Activated CD4-positive, alpha-beta T cell treated with anti-CD3 and anti-CD28 coated beads for 4 hours (primary cell): ENCODE data around the gene ATP2B2.
A peak's percentile ranks its signal among the peaks of the same experiment; 100 is the strongest.

ENCODE experiments used
- DNase-seq, 2 donors: peaks; one replicate each; pipeline ENCODE4 v3.0.0-alpha.2; 2020

The ATP2B2 gene

GRCh38 chr3:10357095-10357494 lies 148.3 kb downstream of the ATP2B2 start:
- DNase-seq = no peak

DNA sequence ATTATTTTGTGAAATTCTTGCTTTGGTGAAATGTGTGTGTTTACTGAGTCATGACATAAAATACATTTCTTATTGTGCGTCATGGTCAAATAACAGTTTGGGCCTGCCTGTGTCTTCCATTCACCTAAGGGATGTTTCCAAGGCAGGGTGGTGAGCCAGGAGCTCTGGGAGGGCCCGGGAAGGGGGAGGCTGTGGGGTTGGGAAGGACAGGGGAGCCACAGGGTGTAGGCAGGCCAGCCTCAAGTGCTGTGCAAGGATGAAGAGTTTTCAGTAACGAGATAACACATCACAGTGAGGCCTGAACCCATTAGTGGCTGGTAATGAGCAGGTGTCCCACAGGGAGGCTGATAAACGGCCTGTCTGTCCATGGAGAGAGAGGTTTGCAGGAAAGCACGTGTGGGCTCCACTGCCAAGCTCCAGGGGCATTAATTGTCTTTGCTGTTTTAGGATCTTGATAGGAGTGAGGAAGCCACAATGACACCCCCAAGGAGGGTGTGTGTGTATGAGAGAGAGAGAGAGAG lies 148.9 kb downstream of the ATP2B2 start:
- no peak for DNase-seq

GRCh38 chr3:10354361-10355015 lies 150.9 kb downstream of the ATP2B2 start:
- no peak for DNase-seq

DNA sequence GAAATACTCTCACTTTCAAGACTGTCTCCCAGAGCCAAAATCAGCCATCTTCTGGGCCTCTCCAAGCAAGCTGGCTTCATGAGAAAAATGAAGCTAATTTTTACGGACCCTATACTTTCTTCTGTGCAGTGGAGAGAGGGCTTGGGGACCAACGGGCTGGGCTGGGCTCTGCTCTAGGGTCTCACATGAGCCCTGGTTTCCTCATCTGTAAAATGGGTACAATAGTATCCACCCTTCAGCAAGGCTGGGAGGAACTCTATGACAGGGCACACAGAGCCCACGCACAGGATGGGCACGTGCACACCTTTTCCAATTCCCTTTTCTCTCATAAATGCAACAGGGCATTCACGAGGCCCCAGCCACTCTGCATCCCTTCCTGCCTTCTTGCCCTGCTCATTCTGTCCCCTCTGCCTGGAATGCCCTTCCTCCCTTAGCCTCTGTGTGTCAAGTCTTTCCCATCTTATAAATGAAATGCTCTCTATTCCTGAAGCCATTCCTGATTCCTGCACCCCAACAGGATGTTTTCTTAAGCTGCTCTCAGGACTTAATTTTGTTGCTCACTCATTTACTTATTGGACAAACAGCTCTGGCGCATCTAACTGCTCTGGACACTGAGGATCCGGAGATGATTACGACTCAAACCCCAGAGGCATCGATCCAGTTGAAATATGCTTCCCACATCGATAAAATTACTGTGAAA lies 151.6 kb downstream of the ATP2B2 start:
- DNase-seq = no peak

DNA sequence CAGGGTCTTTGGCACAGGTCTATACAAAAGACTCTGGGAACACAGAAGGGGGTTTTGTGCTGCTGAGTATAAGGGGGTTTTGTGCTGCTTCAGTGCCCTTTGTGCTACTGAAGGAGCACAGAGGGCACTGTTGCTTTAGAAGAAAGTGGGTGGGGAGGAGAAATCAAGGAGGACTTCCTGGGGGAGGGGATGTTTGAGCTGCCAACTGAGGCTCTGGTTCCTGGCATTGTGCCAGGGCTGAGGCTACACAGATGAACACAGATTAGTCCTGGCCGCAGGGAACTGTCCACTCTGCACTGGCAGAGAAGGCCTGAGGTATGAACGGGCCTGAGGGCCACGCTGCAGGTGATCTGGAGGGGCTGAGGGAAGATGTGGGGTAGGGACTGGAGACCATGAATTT lies 152.2 kb downstream of the ATP2B2 start:
- DNase-seq = no peak

DNA sequence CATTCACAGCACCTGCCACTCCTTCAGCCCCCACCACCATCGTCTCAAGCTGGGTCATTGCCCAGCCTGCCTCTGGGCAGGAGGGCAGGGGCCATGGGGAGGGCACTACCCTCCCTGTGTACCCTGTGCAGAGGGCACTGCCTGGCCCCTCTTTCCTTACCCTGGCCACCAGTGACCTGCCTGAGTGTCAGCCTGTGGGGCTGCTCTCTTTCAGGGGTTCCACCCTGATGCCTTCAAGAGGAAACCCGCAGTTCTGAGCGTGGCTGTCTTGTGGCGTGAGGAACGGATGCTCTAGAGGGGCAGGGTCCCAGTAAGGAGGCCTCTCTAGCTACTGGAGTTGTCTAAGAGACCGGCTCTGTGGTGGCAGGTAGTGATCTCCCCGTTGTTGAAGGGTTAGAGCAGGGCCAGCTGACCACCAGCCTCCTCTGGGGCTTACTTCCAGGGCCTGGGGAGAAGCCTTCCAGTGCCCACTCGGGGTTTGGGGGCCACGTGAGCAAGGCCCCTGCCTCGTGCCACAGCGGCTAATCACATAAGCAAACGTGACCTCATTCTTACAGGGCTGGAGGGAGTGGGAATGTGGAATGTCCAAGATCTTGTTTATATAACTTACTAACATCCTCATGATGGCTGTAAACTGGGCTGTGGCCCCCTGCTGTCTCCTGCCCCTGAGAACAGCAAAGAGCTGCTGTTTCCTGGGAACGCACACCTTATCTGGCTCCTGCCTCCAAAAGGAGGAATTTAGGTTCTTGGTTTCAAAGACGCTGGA lies 153.1 kb downstream of the ATP2B2 start:
- no peak for DNase-seq

DNA sequence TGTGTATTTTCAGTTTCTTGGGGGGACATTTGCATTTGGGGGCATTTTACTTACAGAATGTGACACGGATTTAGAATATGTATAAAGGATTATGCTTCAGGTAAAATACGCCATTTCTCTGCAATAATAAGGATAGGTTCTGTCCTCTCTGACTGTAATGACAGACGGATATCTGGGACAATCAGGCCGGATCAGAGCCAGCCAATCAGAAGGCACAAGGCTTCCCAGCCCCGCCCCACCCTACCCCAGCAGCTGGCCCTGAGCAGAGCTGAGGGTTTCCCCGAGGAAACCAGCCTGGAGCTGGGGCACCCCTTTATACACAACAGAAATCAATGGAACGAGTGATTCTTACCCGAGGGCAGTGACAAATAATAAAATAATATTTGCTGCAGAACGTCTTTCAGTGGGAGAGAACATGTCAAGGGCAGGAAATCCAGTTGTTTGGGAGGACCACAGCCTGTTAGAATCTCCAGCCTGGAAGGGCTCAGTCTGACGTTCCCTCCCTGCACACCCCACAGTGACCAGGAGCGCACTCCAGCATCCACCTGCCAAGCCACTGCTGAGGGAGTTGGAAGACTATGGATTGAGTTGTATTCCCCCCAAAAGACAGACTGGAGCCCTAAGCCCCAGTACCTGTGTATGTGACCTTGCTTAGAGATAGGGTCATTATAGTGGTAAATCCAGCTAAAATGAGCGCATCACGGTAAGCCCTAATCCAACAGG lies 154.2 kb downstream of the ATP2B2 start:
- DNase-seq = no peak

GRCh38 chr3:10350324-10350985 lies 154.9 kb downstream of the ATP2B2 start:
- no peak for DNase-seq

GRCh38 chr3:10349801-10350200 lies 155.6 kb downstream of the ATP2B2 start:
- no peak for DNase-seq

DNA sequence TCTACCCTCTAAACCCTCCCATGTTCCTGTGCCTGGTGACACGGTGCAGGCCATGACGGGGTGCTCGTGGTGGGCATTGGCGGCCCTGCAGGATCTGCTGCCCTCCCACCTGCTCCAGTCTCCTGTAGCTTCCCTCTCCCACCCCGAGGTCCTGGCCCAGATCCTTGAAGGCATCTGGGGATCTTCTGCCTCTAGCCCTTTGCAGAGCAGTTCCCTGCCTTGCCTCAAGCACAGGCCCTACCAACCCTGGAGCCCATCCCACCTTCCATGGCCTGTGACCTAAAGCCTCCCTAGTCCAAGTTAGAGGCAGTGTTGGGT lies 157.0 kb downstream of the ATP2B2 start:
- DNase-seq = no peak

DNA sequence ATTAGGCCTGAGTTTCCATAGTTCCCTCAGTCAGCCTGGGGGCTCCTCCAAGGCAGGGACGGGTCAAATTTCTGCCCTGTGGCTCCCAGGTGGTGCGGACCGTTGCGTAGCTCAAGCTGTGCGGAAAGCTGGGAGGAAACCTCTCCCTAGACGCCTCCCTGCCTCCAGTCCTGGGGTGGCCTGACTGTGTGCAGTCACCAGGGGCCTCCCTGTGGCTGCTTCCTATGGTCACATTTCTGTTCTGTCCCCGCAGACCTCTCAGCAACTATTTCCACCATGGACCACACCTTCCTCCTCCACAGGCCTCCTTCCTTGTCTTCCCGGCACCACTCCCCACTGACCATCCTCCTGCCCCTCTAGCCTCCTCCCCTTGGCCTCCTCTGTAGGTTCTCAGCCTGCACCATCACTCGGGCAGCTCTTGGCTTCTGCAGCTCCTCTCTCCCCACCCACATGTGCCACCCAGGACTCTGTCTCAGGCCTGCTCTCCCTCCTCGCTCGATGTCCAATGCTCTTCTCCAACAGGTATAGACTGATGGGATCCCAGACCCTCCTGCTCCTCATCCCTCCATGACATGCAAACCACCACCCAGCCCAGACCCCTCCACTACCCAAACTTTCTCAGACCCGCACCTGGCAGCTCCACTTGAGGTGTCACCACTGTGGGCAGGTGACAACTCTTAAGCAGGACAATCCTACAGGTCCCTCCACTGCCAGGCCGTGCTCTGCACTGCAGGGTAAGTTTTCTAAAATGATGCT lies 157.6 kb downstream of the ATP2B2 start:
- DNase-seq = no peak

GRCh38 chr3:10345911-10346310 lies 159.5 kb downstream of the ATP2B2 start:
- no peak for DNase-seq

DNA sequence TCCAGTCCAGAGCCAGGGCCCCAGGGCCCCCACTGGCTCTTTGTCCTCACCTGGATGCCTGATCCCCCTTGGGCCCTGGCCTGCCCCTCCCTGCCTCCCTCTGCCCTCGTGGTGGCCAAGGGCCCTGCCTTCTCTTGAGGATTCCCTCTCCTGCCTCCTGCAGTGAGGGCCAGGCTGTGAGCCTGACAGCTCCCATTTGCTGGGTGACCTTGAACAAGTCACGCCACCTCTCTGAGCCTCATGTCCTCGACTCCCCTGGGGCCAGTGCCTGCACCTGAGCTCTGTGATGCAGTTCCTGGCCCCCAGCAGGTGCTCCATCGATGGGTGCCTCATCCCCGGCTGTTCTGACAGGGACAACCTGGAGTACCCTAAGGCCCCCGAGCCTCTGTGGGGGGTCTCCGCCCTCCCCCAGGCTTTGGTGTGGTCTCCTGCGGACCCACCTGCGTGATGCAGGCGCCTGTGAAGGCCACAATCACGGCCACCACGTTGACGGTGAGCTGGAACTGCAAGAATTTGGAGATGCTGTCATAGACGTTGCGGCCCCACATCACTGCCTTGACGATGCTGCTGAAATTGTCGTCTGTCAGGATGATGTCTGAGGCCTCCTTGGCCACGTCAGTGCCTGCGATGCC lies 160.3 kb downstream of the ATP2B2 start:
- DNase-seq = no peak

DNA sequence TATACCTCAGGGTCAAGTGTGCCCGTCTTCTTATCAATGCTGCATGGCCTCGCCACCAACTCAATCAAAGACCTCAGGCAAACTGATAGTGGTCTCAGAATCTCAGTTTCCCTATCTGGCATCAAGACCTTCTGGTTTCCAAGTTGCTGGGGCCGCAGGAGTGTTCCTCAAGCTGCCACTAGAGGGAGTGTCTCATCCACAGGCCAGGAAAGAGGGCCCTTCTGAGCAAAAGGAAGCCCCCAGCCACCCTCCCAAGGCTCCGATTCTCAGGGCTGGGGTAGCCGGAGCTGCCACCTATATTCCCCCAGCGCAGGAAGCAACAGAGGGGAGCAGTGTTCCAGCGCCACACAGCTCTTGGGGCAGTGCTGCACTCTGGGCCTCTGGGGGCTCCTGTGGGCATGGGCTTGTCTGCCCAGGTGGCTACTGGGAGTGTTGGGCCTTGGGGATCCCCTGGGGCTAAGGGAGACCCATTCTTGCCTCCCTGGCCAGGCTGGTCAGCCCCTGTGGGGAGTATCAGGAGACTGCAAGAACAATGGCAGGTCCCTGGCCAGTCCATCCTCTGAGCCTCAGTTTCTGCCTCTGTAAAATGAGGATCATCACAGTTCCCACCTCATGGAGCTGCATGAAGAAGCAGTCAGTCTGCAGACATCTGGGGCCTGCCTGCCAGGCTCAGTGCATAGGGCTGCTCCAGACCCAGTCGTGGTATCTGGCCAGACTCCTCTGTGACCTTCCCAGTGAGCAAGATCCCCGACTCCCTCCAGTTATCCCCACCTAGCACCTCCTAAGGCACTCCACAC lies 161.0 kb downstream of the ATP2B2 start:
- DNase-seq = peak; percentile 46 to 62

DNA sequence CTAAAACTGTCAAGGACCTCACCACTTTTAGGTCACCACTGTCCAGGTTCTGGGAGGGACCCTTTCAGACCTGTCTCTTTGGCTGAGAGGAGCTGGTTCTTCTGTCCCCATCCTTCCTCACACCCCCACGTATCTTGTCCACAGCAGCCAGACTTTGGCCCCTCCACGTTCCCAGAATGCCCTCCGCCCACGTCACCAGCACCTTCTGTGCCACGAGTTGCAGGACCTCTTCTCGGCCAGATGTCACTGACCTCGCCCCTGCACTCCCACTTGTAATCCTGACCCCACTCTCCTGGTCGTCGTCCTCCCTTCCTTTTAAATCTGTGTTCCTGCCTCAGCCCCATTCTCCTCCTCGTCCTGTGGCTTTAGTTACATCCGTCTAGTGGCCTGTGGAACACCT lies 161.9 kb downstream of the ATP2B2 start:
- no peak for DNase-seq

DNA sequence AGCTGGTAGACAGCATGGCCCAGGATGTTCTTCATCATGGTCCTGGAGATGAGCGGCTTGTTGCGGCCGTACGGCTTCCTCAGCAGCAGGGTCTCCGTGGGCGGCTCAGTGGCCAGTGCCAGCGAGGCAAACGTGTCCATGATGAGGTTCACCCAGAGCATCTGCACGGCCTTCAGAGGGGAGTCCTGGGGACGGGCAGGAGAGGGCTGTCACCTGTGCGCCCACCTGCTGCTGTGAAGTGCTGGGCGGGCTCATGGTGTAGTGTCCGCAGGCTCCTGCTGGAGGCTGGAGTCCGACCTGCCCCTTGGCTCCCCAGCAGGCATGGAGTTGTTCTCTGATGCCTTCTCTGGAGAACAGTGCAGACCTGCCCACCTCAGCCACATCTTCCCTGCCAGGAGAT lies 162.6 kb downstream of the ATP2B2 start:
- DNase-seq = no peak

DNA sequence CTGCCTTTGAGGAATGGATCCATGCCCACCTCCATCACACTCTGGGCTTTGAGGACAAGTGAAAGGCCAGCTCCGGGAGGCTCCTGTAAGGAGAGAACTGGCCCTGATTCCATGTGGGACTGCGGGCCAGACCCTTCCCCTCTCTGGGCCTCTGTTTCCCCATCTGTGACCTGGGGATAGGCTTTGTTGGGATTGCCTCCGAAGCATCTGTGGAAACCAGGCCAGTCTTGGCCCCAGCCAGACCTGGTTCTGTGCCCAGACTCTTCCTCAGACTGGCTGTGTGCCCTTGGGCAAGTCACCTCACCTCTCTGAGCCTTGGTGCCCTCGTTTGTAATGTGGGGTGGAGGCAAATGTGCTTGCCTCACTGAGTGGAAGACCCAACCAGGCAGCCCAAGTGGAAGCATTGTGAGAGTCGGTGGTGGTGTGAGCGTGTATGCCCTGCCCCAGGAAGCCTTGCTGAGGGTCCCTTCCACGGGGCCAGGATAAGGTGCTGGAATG lies 163.4 kb downstream of the ATP2B2 start:
- DNase-seq = no peak

DNA sequence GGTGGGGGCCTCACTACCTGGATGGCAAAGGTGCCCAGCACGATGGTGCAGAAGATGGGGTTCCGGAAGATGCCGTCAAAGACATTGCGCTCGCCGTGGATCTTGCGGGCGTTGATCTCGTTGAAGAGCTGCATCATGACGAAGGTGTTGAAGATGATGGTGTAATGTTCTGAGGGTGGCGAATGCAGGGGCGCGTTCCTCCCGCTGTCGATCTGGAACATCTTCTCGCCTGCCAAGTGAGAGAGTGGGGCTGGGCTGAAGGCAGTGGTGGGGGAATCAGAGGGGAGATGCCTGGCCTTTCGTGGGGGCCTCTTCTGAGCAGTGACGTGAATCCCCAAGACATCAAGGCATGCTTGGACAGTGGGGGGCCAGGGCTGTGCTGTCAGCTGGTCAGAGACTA lies 164.9 kb downstream of the ATP2B2 start:
- DNase-seq = no peak

DNA sequence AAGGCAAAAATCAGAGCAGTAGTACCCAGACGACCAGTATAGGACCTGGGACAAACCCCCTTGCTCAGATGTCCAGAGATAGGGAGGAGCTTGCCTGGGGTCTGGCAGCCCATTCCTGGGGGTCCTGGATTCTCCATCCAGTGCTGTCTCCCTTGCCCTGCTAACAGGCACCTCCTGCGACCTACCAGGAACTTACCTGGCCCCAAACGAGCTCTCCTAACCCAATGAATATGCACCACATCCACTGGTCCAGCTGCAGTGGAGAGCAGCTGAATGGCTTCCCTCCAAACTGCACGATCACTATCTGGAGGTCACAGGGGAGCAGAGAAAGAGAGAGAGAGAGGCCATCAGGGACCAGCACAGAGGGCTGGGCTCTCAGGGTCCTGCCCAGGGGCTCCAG lies 165.3 kb downstream of the ATP2B2 start:
- DNase-seq = no peak

- no peak for DNase-seq
Observed at GRCh38 chr3:10339376-10339955, 165.9 kb downstream of the ATP2B2 start.
